GM06990 (cell line): Measurements from ENCODE around the gene NAA38.

Source experiments
- DNase-seq: peaks from one replicate; pipeline ENCODE4 v3.0.0-alpha.2; 2011; ENCODE audit not compliant: insufficient read length; ENCODE audit errors: extremely low read depth
- H3K27me3 ChIP-seq: replicated peaks from 2 replicates; pipeline ENCODE4 v1.6.0; 2011; ENCODE audit warnings: low read length; ENCODE audit not compliant: control insufficient read depth, insufficient read depth
- H3K36me3 ChIP-seq: 2 replicates; pipeline ENCODE4 v1.5.1; 2011; ENCODE audit warnings: low read length; ENCODE audit not compliant: control insufficient read depth, insufficient read depth
- H3K4me3 ChIP-seq: replicated peaks from 2 replicates; pipeline ENCODE4 v1.5.1; 2011; ENCODE audit warnings: low read depth, mild to moderate bottlenecking, control low read depth, low read length
- TF ChIP-seq, protein P1 (sequence below): IDR thresholded peaks from 2 replicates; pipeline ENCODE4 v1.5.1; 2011; ENCODE audit warnings: low read length, control low read depth, mild to moderate bottlenecking, inconsistent platforms; ENCODE audit not compliant: insufficient read depth, poor library complexity, severe bottlenecking

The NAA38 gene

DNA sequence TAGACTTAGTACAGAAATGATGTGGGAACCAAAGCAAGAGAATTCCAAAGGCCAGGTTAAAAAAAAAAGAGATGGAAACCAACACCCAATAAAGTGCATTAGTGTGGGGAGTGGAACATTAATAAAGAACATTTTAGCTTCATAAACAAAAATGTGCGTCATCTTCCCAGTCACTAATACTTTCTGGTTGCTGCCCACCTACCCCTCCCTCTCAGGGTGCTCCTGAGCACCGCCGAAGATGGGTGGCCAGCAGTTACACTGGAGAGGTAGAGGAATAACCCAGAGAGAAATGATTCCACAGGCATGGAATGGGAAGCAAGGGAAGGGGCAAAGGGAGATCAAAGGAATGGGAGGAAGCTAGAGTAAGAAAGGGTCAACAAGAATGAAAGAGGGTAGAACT, 25.3 kb upstream of the NAA38 start:
- TF ChIP-seq, protein P1, sequence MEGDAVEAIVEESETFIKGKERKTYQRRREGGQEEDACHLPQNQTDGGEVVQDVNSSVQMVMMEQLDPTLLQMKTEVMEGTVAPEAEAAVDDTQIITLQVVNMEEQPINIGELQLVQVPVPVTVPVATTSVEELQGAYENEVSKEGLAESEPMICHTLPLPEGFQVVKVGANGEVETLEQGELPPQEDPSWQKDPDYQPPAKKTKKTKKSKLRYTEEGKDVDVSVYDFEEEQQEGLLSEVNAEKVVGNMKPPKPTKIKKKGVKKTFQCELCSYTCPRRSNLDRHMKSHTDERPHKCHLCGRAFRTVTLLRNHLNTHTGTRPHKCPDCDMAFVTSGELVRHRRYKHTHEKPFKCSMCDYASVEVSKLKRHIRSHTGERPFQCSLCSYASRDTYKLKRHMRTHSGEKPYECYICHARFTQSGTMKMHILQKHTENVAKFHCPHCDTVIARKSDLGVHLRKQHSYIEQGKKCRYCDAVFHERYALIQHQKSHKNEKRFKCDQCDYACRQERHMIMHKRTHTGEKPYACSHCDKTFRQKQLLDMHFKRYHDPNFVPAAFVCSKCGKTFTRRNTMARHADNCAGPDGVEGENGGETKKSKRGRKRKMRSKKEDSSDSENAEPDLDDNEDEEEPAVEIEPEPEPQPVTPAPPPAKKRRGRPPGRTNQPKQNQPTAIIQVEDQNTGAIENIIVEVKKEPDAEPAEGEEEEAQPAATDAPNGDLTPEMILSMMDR, result no peak
- DNase-seq, result no peak
- Histone ChIP-seq H3K36me3 (peaks cover 7% of the 10 kb centered on the region), H3K27me3 (no peaks in the 10 kb centered on the region), H3K4me3 (no peak overlapping the region)

DNA sequence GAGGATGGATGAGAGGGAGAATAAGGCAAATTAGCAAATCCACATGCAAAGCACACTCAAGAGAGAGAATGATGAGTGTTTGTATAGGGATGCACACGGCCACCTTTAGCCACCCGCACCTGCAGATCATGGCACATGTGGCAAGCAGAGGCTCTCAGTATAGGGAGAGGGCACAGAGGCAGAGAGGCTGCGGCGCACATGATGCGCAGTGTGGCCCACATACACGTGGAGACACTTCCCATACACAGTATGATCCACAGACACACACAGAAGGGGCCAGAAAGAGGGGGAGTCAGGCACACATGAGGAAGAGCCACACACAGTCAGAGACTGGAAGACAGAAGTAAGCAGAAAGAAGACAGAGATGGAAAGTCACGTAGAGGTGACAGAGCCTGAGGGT, 24.7 kb upstream of the NAA38 start:
- no peak for DNase-seq
- H3K4me3 ChIP-seq, result no peak overlapping the region
- H3K36me3 ChIP-seq, result peaks cover 7% of the 10 kb centered on the region
- no peaks in the 10 kb centered on the region for H3K27me3 ChIP-seq
- TF ChIP-seq, protein P1, result no peak

DNA sequence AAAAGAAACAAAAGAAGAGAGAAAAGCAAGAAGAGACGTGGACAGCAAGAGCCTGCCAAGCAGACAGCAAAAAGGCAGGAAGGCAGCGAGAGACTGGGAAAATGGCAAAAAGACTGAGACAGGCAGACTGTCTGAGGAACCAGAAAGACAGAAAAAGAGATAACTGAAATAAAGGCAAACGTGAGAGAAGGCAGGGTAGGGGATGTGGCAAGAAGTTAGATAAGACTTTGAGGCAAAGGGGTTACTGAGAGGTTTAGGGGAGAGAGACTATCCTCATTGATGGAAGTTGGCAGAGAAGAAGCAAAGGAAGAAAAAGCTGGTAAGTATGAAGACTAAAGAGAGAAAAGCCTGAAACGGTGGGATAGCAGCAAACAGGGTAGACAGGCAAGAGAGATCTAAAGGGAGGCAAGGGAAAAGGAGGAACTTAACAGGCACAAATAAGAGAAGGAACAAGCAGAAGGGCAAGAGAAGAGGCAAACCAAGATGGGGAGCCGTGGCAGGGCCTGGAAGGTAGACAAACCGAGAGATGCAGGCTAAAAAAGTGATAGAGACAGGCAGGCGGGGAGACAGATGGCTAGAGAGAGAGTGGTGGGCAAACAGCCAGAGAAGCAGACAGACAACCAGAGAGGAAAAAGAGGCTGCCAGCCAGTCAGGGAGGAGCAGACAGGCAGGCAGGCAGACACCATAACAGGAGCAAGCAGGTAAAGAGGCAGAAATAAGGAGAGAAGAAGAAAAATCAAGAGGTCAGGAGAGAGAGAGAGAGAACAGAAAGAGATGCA, 24.1 kb upstream of the NAA38 start:
- no peak for DNase-seq
- Histone ChIP-seq H3K4me3 (no peak overlapping the region), H3K36me3 (peaks cover 7% of the 10 kb centered on the region), H3K27me3 (no peaks in the 10 kb centered on the region)
- TF ChIP-seq, protein P1, result no peak

DNA sequence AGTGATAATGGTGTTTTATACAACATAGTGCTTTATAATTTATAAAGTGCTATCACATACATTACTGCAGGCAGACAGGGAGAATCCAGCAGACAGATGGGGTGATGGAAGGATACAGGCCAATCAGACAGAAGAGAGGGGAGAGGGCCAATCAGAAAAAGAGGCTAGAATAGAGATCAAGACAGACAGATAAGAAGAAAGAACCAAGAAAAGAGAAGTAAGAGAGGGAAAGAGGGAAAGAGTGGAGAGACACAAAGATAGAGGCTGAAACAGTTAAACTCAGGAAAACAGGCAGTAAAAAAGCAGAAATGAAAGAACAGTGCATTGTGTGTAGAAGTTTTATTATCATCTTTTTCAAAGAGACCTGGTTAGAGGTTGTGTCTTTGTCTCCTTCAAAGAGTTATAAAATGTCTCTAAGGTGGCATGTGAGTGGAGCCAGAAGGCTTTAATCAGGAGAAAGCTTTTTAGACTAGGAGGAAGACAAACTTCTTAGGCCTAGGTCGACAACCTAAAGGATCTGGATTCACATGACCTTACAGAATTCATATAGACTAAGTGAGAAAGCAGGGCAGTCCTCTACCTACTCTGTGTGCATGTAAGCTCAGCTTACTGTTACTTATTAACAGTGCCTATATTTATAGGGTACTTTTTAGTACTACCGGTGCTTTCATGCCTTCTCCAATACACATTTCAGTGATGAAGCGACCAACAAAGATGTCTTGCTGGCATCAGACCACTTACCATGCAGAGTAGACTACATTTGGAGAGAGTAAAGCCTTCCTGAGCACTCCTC, 22.9 kb upstream of the NAA38 start:
- no peaks in the 10 kb centered on the region for H3K27me3 ChIP-seq

DNA sequence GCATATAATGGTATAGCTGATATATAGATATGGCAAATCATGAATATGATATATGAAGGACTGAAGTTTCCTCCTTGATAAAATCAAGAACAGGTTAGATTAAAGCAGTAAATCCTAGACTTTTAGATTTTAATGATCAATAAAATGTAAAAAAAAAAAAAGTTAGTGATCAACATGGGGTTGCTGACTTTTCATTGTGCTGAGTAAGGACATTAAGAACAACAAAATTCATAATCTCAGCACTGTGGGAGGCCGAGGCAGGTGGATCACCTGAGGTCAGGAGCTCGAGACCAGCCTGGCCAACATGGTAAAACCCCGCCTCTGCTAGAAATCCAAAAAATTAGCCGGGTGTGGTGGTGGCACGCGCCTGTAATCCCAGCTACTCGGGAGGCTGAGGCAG, 20.9 kb upstream of the NAA38 start:
- TF ChIP-seq, protein P1, result no peak
- no peak for DNase-seq
- no peaks in the 10 kb centered on the region for H3K27me3 ChIP-seq
- H3K4me3 ChIP-seq, result no peak overlapping the region
- H3K36me3 ChIP-seq, result peaks cover 7% of the 10 kb centered on the region

More for the DNA sequence above, 22.9 kb upstream of the NAA38 start:
- no peak for DNase-seq
- TF ChIP-seq, protein P1, result no peak
- Histone ChIP-seq H3K4me3 (no peak overlapping the region), H3K36me3 (peaks cover 7% of the 10 kb centered on the region)
